SW480 (cell line): ENCODE results near the gene CPLANE2.
"Not testable (repeated sequence)": the region's sequence is repeated elsewhere in the genome, so short reads cannot be mapped to it uniquely, and the experiment has no call there.

Experiments used
- DNase-seq: peaks from one replicate; pipeline ENCODE4 v3.0.0-alpha.2; 2016; ENCODE audit warnings: low spot score

The CPLANE2 gene

DNA sequence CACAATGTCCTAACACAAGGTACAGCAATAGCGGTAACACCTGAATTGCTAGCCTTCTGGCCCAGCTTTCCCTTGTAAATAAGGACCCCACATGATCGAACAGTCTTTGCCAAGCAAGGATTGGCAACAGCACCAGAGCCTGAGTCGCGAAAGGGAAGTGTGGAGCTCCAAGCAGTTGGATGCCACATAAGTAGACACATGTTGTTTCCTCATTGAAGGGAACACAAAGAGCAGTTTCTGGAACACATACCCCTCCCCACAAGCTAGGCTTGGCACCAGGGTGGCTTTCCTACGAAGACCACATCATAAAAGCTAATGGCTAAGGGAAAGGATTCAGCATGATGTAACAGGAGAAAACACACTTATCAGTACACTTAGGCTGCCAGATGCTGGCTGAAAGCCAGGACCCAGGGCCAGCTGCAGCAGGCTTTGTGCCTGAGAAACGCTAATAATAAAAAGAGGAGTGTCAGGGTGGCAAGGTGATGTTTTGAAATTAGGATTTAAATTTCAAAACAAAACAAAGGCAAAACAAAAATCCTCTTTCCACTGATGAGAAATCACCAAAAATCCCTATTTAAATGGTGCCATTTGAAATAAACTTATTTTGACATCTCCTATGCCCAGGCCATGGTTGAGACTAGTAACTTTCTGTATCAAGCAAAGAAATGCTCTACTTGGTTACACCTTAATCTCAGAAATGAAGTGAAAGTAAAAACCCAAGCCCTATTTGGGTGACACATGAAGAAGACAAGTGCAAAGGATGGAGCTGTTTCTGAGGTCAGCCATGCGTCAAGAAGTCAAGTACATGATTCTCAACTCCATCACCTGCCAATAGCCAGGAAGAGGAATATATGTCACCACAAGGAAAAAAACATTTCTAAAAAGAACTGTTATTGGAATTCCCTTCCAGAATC, 11.9 kb upstream of the CPLANE2 start:
- peak; percentile 93 for DNase-seq

DNA sequence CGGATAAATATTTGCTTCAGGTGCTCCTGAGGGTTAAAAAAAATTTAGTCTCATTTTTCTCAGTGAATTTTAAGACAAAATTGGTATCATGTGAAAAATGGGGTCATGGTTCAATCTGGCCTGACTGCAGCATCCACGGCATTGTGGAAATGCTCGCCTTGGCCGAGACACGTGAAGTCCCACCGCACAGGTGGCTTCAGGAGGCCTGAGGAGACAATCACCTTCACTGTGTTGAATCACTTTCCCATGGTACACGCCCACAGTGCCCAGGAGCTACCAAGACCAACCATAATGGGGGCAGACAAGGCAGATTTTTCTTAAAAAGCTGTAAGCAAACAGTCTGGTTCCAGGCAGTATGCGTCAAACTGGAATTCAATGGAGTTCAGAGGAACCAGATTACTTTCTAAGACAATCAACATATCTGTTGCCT, 11.0 kb upstream of the CPLANE2 start:
- DNase-seq = no peak

- no peak for DNase-seq
Measured at GRCh38 chr1:16247441-16247840, 10.5 kb upstream of the CPLANE2 start.

- DNase-seq = no peak
Measured at GRCh38 chr1:16246961-16247360, 10.0 kb upstream of the CPLANE2 start.

- not testable (repeated sequence) for DNase-seq
Measured at GRCh38 chr1:16246239-16246638, 9.3 kb upstream of the CPLANE2 start.

DNA sequence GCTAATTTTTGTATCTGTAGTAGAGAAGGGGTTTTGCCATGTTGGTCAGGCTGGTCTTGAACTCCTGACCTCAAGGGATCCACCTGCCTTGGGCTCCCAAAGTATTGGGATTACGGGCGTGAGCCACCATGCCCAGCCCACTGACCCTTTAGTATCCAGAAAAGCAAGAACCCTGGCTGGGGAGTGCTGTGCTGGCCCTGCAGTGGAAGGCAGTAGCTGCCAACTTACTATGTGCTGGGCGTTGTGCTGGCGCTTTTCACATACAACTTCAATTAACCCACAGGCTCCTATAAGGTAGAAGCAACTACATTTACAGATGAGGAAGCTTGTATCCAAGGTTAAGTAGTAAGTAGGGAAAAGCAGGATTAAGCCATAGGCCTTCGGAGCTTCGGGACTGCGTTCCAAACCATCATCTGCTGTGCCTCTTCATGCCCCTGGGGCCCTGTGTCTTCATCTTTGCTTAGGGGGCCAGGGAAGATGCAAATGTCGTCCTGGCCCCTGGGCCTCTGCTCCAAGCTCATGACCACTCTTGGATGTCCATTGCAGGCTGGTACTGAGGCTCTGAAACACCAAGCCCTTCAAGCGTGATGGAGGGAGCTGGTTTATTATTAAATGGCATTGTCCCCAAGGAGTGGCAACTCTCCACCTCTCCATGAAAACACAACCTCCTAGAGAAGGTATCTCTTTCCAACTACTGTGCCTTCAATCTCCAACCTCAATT, 8.7 kb upstream of the CPLANE2 start:
- DNase-seq = no peak

- DNase-seq = no peak
Measured at GRCh38 chr1:16244650-16245285, 7.8 kb upstream of the CPLANE2 start.

- DNase-seq = peak; percentile 66
Measured at GRCh38 chr1:16243936-16244649, 7.1 kb upstream of the CPLANE2 start.

DNA sequence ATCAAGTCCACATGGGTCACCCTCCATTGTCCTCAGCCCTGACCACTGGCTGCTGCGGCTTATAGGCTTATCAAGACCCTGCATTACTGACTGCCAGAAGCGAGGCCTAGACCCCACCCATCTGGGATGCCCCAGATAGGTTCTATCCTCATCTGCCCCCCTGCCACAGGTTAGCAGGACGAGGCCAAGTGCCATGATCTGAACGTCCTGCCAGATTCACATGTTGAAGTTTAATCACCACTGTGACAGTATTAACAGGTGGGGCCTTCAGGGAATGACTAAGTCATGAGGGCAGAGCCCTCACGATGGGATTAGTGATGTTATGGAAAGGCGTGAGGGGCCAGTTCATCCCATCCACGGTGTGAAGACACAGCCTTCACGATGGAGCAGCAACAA, 6.2 kb upstream of the CPLANE2 start:
- no peak for DNase-seq

- no peak for DNase-seq
Measured at GRCh38 chr1:16242556-16243214, 5.7 kb upstream of the CPLANE2 start.

DNA sequence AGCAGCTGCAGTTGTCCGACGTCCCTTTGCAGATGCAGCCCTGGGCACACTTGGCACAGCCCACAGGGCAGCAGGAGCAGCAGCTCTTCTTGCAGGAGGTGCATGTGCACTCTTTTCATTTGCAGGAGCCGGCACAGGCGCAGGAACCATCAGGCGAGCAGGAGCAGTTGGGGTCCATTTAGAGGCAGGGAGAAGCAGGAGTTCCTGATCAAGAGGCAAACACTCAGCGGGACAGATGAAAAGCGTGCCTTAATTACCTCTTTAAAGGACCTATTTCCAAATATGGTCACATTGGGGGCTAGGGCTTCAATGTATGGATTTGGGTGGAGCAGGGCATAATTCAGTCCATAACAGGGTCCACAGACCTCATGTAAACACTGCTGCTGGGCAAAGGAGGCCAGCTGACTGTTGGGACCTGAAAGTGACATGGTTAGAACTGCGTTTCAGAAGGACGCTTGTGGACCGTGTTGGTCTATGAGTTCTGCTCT, 4.3 kb upstream of the CPLANE2 start:
- no peak for DNase-seq

DNA sequence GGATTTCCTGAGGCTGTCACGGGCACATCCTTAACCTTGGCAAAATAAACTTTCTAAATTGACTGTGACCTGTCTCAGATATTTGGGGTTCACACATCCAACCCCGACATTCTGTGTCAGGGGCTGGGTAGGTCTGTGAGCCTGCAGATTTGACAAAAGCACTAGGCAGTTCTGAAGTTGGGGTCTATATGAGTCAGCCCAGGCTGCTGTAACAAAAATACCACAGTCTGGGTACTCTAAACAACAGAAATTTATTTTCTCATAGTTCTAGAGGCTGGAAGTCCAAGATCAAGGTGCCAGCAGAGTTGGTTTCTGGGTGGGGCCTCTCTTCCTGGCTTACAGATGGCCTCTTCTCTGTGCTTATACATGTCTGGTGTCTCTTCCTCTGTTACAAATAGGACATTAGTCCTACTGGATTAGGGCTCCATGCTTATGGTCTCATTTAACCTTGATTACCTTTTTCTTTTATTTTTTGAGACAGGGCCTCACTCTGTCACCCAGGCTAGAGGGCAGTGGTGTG, 3.0 kb upstream of the CPLANE2 start:
- no peak for DNase-seq

- no peak for DNase-seq
Measured at GRCh38 chr1:16237343-16237830, 404 bp upstream of the CPLANE2 start.

- peak; percentile 86 for DNase-seq
Measured at GRCh38 chr1:16235944-16236510, 956 bp downstream of the CPLANE2 start.

DNA sequence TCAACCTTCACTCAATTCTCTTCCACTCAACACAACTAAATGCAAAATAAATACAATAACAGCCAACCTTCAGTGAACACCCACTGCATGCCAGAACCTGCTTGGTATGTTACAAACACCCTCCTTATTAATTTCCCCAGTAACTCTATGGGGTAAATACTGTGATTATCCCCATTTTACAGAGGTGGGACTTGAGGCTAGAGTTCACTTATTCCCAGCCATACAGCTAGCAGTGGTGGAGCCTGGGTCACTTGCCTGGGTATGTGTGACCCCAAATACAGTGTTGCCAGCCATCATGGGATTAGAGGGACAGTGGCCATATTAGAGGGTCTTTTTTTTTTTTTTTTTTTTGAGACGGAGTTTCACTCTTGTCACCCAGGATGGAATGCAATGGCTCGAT, 1.6 kb downstream of the CPLANE2 start:
- no peak for DNase-seq

DNA sequence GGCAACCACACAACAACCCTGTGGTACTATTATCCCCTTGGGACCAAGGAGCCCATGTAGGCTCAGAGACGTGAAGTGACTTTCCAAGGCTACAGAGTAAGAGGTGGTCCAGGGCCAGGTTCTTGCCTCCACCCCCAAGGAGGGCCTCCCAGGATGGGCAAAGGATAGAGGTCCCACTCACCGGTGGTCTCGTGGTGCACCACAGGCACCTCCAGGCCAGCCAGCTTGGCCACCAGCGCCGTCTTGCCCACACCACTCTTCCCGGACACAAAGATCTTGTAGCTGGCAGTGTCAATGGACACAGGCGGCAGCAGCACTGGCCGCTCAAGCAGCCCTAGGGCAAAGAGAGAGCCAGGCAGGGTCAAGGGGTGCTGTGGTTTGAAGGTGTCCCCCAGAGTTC, 3.6 kb downstream of the CPLANE2 start:
- DNase-seq = no peak

DNA sequence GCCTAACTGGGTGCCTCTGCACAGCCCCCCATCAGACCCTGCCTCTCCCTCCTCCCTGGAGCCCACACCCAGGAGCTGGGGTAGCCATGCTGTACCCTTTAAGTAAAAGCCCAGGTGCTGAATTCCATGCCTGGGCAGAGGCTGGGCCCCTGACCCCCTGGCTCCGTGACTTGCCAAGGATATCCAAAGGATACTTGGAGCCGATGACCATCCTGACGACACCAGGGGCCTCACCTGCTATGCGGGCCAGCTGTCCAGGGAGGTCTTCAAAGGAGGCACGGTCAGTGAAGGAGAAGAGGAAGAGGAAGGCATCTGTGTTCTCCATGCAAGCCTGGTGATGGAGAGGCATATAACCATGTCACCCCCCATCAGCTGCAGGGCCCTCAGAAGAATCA, 4.7 kb downstream of the CPLANE2 start:
- no peak for DNase-seq

- no peak for DNase-seq
Measured at GRCh38 chr1:16231331-16232315, 5.4 kb downstream of the CPLANE2 start.

DNA sequence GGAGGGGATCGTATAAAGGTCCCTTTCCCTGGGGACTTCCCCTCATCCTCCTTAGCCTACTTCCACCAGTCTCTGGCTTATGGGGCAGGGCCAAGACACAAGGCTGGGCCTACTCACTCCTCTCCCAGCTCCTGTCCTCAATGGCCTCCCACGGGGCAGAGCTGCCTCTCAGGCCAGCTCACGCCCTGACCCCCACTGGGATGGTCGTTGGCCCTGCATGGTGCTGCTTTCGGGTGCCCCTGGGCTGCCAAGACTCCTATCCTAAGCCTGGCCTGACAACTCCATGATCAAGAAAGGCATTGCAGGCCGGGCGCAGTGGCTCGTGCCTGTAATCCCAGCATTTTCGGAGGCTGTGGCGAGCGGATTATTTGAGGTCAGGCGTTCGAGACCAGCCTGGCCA, 6.2 kb downstream of the CPLANE2 start:
- no peak for DNase-seq
